Lower leg skin (tissue), 3 donors: Measurements from ENCODE around the gene MAP3K3.

ENCODE experiments used
- POLR2A ChIP-seq, 2 donors: fragments of 450-650 bp; IDR thresholded peaks; one replicate each; pipeline ENCODE4 v1.6.1; 2016 to 2017; ENCODE audit warnings: antibody characterized with exemption in 2 of 2, mild to moderate bottlenecking in 1 of 2, moderate library complexity in 1 of 2
- TF ChIP-seq, protein P1 (sequence below), 3 donors: fragments of 450-650 bp; IDR thresholded peaks; one replicate each; pipeline ENCODE4 v1.5.1; 2016; ENCODE audit warnings: antibody characterized with exemption in 3 of 3, mild to moderate bottlenecking in 3 of 3, moderate library complexity in 2 of 3

DNA sequence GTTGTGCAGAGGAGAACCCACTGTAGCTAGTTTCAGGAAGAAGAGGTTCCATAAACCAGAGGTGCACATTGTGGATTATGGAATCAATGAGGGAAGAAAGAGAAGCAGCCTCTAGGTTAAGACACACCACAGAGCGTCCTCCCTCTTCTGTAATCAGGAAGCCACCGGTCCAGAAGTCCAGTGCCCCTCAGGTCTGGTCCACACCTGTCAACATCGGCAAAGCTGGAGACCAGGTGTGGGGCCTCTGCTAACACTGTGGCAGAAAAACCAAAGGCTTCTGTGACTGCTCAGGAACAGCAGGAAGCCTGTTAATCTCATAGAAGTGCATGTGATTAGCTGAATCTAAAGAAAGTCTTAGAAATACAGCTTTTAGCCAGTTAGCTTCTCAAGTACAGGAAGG, 54.4 kb downstream of the MAP3K3 start:
- TF ChIP-seq, protein P1, sequence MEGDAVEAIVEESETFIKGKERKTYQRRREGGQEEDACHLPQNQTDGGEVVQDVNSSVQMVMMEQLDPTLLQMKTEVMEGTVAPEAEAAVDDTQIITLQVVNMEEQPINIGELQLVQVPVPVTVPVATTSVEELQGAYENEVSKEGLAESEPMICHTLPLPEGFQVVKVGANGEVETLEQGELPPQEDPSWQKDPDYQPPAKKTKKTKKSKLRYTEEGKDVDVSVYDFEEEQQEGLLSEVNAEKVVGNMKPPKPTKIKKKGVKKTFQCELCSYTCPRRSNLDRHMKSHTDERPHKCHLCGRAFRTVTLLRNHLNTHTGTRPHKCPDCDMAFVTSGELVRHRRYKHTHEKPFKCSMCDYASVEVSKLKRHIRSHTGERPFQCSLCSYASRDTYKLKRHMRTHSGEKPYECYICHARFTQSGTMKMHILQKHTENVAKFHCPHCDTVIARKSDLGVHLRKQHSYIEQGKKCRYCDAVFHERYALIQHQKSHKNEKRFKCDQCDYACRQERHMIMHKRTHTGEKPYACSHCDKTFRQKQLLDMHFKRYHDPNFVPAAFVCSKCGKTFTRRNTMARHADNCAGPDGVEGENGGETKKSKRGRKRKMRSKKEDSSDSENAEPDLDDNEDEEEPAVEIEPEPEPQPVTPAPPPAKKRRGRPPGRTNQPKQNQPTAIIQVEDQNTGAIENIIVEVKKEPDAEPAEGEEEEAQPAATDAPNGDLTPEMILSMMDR (IDR thresholded peaks at IDR 0.05): no peak
- no peak for TF ChIP-seq POLR2A (IDR thresholded peaks at IDR 0.05)
